Stimulated activated CD8-positive, alpha-beta memory T cell treated with anti-CD3 and anti-CD28 coated beads, Interleukin-15, amount 100 ng/mL, for 1 hour (primary cell): ENCODE results near the gene PRDX5.
"Not testable (repeated sequence)": the region's sequence is repeated elsewhere in the genome, so short reads cannot be mapped to it uniquely, and the experiment has no call there.

ENCODE experiments used
- DNase-seq: peaks from one replicate; pipeline ENCODE4 v3.0.0-alpha.2; 2020; ENCODE audit warnings: low read depth

PRDX5 gene

GRCh38 chr11:64305691-64306562, 12.0 kb upstream of the PRDX5 start:
- no peak for DNase-seq

GRCh38 chr11:64306563-64306875, 11.4 kb upstream of the PRDX5 start:
- DNase-seq: no peak

- DNase-seq: no peak
Measured at GRCh38 chr11:64306876-64307622, 10.9 kb upstream of the PRDX5 start.

GRCh38 chr11:64307795-64308194, 10.1 kb upstream of the PRDX5 start:
- DNase-seq: not testable (repeated sequence)

GRCh38 chr11:64312947-64313346, 5.0 kb upstream of the PRDX5 start:
- DNase-seq: no peak

GRCh38 chr11:64313491-64314145, 4.3 kb upstream of the PRDX5 start:
- DNase-seq: no peak

GRCh38 chr11:64314146-64314804, 3.6 kb upstream of the PRDX5 start:
- no peak for DNase-seq

- DNase-seq: no peak
Measured at GRCh38 chr11:64314805-64315561, 2.9 kb upstream of the PRDX5 start.

- DNase-seq: not testable (repeated sequence)
Measured at GRCh38 chr11:64315667-64316526, 2.0 kb upstream of the PRDX5 start.

GRCh38 chr11:64316672-64317324, 1.1 kb upstream of the PRDX5 start:
- no peak for DNase-seq

GRCh38 chr11:64317325-64317960, 478 bp upstream of the PRDX5 start, which contains the start of gene TRMT112:
Gene TRMT112 (minus strand): TSS chr11:64317559. CDS start chr11:64317526, 33 bp downstream.
- peak; percentile 93 for DNase-seq

- no peak for DNase-seq
Measured at GRCh38 chr11:64318766-64319761, 1.1 kb downstream of the PRDX5 start.

GRCh38 chr11:64320556-64320955, 2.6 kb downstream of the PRDX5 start:
- DNase-seq: no peak

GRCh38 chr11:64321026-64321425, 3.1 kb downstream of the PRDX5 start:
- DNase-seq: no peak

- DNase-seq: no peak
Measured at GRCh38 chr11:64321533-64321932, 3.6 kb downstream of the PRDX5 start.

- no peak for DNase-seq
Measured at GRCh38 chr11:64322925-64323260, 5.0 kb downstream of the PRDX5 start.

- no peak for DNase-seq
Measured at GRCh38 chr11:64323373-64323772, 5.5 kb downstream of the PRDX5 start.

- not testable (repeated sequence) for DNase-seq
Measured at GRCh38 chr11:64323984-64324383, 6.1 kb downstream of the PRDX5 start.
